ENCODE results near the gene S100Z.

- TF ChIP-seq, protein P1, sequence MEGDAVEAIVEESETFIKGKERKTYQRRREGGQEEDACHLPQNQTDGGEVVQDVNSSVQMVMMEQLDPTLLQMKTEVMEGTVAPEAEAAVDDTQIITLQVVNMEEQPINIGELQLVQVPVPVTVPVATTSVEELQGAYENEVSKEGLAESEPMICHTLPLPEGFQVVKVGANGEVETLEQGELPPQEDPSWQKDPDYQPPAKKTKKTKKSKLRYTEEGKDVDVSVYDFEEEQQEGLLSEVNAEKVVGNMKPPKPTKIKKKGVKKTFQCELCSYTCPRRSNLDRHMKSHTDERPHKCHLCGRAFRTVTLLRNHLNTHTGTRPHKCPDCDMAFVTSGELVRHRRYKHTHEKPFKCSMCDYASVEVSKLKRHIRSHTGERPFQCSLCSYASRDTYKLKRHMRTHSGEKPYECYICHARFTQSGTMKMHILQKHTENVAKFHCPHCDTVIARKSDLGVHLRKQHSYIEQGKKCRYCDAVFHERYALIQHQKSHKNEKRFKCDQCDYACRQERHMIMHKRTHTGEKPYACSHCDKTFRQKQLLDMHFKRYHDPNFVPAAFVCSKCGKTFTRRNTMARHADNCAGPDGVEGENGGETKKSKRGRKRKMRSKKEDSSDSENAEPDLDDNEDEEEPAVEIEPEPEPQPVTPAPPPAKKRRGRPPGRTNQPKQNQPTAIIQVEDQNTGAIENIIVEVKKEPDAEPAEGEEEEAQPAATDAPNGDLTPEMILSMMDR (IDR thresholded peaks at IDR 0.05) = no peak
- no peak for TF ChIP-seq TCF7L2 (IDR thresholded peaks at IDR 0.05; ENCODE audit: low read depth, low read length)
Observed at GRCh38 chr5:76867038-76867437, 17.2 kb downstream of the S100Z start.

All from Panc1 (cell line).